Measurements from ENCODE around the gene HIBADH. TPM values are rescaled to one million over a fixed set of nuclear protein-coding genes. Genes with fewer than 3 reads are reported as not detected.
A peak's percentile ranks its signal among the peaks of the same experiment; 100 is the strongest.

Gene HIBADH
- total RNA-seq, 1 experiment from 2014 or later: 31.2 TPM

DNA sequence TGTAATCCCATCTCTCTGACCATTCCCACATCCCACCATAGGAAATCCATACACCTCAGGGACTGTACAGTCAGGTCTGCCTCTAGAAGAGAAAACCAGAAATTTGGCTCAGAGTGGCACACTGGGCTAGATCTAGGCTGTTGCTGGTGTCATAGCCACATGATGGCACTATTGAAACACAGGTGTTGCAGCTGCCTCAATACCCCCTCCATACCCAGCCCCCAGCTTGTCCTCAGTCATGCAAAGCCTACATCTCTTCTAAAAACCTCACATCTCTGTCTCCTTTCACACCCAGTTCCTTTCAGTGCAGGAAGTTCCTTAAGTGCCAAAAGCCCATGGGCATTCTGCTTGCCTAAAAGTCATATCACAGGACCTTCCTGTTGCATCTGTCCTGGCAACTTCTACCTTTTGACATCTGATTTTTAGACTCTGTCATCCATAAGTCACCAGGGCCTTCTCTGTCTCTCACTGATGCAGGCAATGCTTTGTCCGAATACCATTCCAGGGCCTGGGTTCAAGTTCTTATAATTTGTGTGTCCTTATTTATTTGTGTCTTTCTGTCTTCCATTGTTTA lies 27.0 kb upstream of the HIBADH start:
- Histone ChIP-seq H3K4me3 (ENCODE audit: low read depth in 2 of 2, low read length in 2 of 2) (no peak overlapping the region), H3K27me3 (ENCODE audit: control insufficient read depth, insufficient read depth, low read length) (no peaks in the 10 kb centered on the region), H3K9me3 (ENCODE audit: control insufficient read depth, insufficient read depth, low read depth, low read length) (no peaks in the 10 kb centered on the region), H3K27ac (ENCODE audit: low read length) (no peak overlapping the region), H3K4me1 (ENCODE audit: control insufficient read depth, insufficient read depth, low read length) (no peaks in the 10 kb centered on the region), H3K36me3 (ENCODE audit: control insufficient read depth, insufficient read depth, low read length) (no peaks in the 10 kb centered on the region)
- DNase-seq (ENCODE audit: low read depth, low spot score) (no peak), ATAC-seq (peak; percentile 94)
- no TSS peak for BruUV-seq (replicated peaks)
- CTCF ChIA-PET: interaction anchor here (1.0 kb wide), 1 partner anchor 494 kb away, joined by 5 read pairs; no protein-coding TSS in a partner anchor
- POLR2A ChIA-PET: no interaction called here
- intact Hi-C loops (cut with micrococcal nuclease; ENCODE audit: unreplicated experiment): loop anchor here (2.0 to 5.0 kb wide), 2 partner anchors 83 to 331 kb away; no protein-coding TSS in a partner anchor
- no peak for TF ChIP-seq TCF7L2 (IDR thresholded peaks at IDR 0.05; ENCODE audit: low read depth, low read length)
- TF ChIP-seq, protein P1, sequence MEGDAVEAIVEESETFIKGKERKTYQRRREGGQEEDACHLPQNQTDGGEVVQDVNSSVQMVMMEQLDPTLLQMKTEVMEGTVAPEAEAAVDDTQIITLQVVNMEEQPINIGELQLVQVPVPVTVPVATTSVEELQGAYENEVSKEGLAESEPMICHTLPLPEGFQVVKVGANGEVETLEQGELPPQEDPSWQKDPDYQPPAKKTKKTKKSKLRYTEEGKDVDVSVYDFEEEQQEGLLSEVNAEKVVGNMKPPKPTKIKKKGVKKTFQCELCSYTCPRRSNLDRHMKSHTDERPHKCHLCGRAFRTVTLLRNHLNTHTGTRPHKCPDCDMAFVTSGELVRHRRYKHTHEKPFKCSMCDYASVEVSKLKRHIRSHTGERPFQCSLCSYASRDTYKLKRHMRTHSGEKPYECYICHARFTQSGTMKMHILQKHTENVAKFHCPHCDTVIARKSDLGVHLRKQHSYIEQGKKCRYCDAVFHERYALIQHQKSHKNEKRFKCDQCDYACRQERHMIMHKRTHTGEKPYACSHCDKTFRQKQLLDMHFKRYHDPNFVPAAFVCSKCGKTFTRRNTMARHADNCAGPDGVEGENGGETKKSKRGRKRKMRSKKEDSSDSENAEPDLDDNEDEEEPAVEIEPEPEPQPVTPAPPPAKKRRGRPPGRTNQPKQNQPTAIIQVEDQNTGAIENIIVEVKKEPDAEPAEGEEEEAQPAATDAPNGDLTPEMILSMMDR (IDR thresholded peaks at IDR 0.05): peak; percentile 84
- in situ Hi-C loops (cut with HindIII; ENCODE audit: low pct_unique_long_range_greater_than_20kb, low sequenced_read_pairs): no loop called here

DNA sequence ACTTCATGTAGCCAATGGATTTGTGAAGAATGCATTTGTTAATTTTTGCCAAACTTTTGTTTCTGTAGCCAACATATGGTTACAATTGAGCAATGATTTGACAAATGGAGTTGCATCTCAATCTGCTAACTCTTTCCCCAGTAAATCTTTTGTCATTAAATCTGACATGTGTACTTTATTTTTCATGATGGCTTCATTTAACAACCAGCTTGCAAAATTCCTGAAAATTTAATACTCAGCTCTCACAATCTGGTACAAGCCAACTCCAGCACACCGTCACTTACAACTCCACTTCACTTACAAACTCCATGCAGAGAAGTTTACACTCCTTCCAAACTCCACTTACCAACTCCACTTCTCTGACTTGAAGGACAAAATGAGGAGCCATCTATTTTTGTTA lies 26.5 kb upstream of the HIBADH start:
- H3K4me3 ChIP-seq (ENCODE audit: low read depth in 2 of 2, low read length in 2 of 2): no peak overlapping the region
- H3K27ac ChIP-seq (ENCODE audit: low read length): no peak overlapping the region
- no peaks in the 10 kb centered on the region for H3K36me3 ChIP-seq (ENCODE audit: control insufficient read depth, insufficient read depth, low read length)
- H3K27me3 ChIP-seq (ENCODE audit: control insufficient read depth, insufficient read depth, low read length): no peaks in the 10 kb centered on the region
- ChIA-PET POLR2A (no interaction called here), CTCF (interaction anchor here (1.0 kb wide), 1 partner anchor 493 kb away, joined by 5 read pairs; no protein-coding TSS in a partner anchor)
- TF ChIP-seq SIN3A (IDR thresholded peaks at IDR 0.05; ENCODE audit: borderline replicate concordance, insufficient read depth, low read depth, low read length) (no peak), POLR2AphosphoS5 (IDR thresholded peaks at IDR 0.05; ENCODE audit: low read depth, low read length) (no peak), TCF7L2 (IDR thresholded peaks at IDR 0.05; ENCODE audit: low read depth, low read length) (no peak)
- TF ChIP-seq, protein P2, sequence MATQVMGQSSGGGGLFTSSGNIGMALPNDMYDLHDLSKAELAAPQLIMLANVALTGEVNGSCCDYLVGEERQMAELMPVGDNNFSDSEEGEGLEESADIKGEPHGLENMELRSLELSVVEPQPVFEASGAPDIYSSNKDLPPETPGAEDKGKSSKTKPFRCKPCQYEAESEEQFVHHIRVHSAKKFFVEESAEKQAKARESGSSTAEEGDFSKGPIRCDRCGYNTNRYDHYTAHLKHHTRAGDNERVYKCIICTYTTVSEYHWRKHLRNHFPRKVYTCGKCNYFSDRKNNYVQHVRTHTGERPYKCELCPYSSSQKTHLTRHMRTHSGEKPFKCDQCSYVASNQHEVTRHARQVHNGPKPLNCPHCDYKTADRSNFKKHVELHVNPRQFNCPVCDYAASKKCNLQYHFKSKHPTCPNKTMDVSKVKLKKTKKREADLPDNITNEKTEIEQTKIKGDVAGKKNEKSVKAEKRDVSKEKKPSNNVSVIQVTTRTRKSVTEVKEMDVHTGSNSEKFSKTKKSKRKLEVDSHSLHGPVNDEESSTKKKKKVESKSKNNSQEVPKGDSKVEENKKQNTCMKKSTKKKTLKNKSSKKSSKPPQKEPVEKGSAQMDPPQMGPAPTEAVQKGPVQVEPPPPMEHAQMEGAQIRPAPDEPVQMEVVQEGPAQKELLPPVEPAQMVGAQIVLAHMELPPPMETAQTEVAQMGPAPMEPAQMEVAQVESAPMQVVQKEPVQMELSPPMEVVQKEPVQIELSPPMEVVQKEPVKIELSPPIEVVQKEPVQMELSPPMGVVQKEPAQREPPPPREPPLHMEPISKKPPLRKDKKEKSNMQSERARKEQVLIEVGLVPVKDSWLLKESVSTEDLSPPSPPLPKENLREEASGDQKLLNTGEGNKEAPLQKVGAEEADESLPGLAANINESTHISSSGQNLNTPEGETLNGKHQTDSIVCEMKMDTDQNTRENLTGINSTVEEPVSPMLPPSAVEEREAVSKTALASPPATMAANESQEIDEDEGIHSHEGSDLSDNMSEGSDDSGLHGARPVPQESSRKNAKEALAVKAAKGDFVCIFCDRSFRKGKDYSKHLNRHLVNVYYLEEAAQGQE (IDR thresholded peaks at IDR 0.05; ENCODE audit: insufficient read depth in 1 of 2, low read depth in 2 of 2, low read length in 1 of 2): no peak
- TF ChIP-seq, protein P1 (IDR thresholded peaks at IDR 0.05): no peak
- H3K4me1 ChIP-seq (ENCODE audit: control insufficient read depth, insufficient read depth, low read length): no peaks in the 10 kb centered on the region
- no peaks in the 10 kb centered on the region for H3K9me3 ChIP-seq (ENCODE audit: control insufficient read depth, insufficient read depth, low read depth, low read length)
- DNase-seq (ENCODE audit: low read depth, low spot score): no peak
- intact Hi-C loops (cut with micrococcal nuclease; ENCODE audit: unreplicated experiment) (loop anchor here (2.0 kb wide), 1 partner anchor 332 kb away; no protein-coding TSS in a partner anchor), in situ Hi-C loops (cut with HindIII; ENCODE audit: low pct_unique_long_range_greater_than_20kb, low sequenced_read_pairs) (no loop called here)
- ATAC-seq: peak; percentile 56
- no TSS peak for BruUV-seq (replicated peaks)

All from Panc1 (cell line).